PFSK-1 (cell line): ENCODE results near the gene C6orf120.

ENCODE experiments used
- POLR2AphosphoS5 ChIP-seq: IDR thresholded peaks from 2 replicates; pipeline ENCODE4 v1.6.1; 2012; ENCODE audit warnings: low read depth, mild to moderate bottlenecking, control low read depth, low read length, moderate library complexity
- SIN3A ChIP-seq: IDR thresholded peaks from 2 replicates; pipeline ENCODE4 v1.6.1; 2012; ENCODE audit warnings: mild to moderate bottlenecking, low read length, moderate library complexity, borderline replicate concordance; ENCODE audit not compliant: insufficient read depth
- TAF1 ChIP-seq: IDR thresholded peaks from 2 replicates; pipeline ENCODE4 v1.6.1; 2012; ENCODE audit warnings: low read length, control low read depth, borderline replicate concordance; ENCODE audit not compliant: insufficient read depth
- TF ChIP-seq, protein P1 (sequence below), 2 experiments: IDR thresholded peaks; 2 replicates each; pipeline versions ENCODE4 v1.6.1 to v1.8.0; 2011 to 2012; ENCODE audit warnings: low read depth in 2 of 2, low read length in 2 of 2, control low read depth in 1 of 2, inconsistent platforms in 1 of 2, mild to moderate bottlenecking in 1 of 2, moderate library complexity in 1 of 2; ENCODE audit not compliant: insufficient read depth in 1 of 2

DNA sequence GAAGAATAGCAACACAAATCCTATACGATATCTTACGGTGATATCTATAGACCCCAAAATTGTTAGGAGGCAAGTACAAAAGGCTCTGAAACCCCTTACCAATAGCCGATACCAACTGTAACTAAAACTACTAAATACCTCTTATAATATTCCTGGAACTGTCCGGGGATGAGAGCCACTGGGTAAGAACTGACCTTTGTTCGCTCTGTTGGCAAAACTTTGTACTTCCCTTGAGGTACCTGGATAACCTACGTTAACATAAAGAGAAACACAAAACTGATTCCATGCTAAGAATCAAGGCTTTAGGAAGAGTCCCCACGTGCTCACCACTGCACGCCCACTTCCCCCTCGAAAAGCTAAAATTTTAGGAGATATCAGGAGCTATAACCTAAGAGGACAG lies 12.7 kb downstream of the C6orf120 start:
- TF ChIP-seq, protein P1, sequence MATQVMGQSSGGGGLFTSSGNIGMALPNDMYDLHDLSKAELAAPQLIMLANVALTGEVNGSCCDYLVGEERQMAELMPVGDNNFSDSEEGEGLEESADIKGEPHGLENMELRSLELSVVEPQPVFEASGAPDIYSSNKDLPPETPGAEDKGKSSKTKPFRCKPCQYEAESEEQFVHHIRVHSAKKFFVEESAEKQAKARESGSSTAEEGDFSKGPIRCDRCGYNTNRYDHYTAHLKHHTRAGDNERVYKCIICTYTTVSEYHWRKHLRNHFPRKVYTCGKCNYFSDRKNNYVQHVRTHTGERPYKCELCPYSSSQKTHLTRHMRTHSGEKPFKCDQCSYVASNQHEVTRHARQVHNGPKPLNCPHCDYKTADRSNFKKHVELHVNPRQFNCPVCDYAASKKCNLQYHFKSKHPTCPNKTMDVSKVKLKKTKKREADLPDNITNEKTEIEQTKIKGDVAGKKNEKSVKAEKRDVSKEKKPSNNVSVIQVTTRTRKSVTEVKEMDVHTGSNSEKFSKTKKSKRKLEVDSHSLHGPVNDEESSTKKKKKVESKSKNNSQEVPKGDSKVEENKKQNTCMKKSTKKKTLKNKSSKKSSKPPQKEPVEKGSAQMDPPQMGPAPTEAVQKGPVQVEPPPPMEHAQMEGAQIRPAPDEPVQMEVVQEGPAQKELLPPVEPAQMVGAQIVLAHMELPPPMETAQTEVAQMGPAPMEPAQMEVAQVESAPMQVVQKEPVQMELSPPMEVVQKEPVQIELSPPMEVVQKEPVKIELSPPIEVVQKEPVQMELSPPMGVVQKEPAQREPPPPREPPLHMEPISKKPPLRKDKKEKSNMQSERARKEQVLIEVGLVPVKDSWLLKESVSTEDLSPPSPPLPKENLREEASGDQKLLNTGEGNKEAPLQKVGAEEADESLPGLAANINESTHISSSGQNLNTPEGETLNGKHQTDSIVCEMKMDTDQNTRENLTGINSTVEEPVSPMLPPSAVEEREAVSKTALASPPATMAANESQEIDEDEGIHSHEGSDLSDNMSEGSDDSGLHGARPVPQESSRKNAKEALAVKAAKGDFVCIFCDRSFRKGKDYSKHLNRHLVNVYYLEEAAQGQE (IDR thresholded peaks at IDR 0.05; ENCODE audit: insufficient read depth in 1 of 2, low read depth in 2 of 2, low read length in 2 of 2): no peak
- TF ChIP-seq TAF1: no peak
- no peak for TF ChIP-seq POLR2AphosphoS5
- no peak for TF ChIP-seq SIN3A
